ENCODE measurements around the gene TEX52. TPM values are rescaled to one million over a fixed set of nuclear protein-coding genes. Genes with fewer than 3 reads are reported as not detected.

Gene TEX52
- total RNA-seq, 1 donor from 2014 or later: not detected

- TF ChIP-seq CTCF (IDR thresholded peaks at IDR 0.05; ENCODE audit: insufficient read depth, low read length, severe bottlenecking): peak; percentile 57
- no peak for FAIRE-seq
- peaks cover 6% of the 10 kb centered on the region for H3K36me3 ChIP-seq (ENCODE audit: control insufficient read depth, insufficient read depth, low read length)
- DNase-seq (ENCODE audit: low read depth): peak; percentile 53
- H3K27me3 ChIP-seq (ENCODE audit: control insufficient read depth, insufficient read depth, low read length): no peaks in the 10 kb centered on the region
- H3K4me3 ChIP-seq (ENCODE audit: low read depth, low read length): peak overlapping the region; percentile 85
Observed at GRCh38 chr12:2813214-2814185, 43.3 kb downstream of the TEX52 start.

GRCh38 chr12:2812290-2813213, 44.3 kb downstream of the TEX52 start, which contains the start of gene ITFG2:
Gene ITFG2 (plus strand): TSS chr12:2812668. CDS start chr12:2812761, 93 bp downstream.
- FAIRE-seq (no peak), DNase-seq (ENCODE audit: low read depth) (peak; percentile 95)

GRCh38 chr12:2811801-2812200, 45.0 kb downstream of the TEX52 start:
- H3K4me3 ChIP-seq (ENCODE audit: low read depth, low read length): peak overlapping the region; percentile 85
- no peaks in the 10 kb centered on the region for H3K36me3 ChIP-seq (ENCODE audit: control insufficient read depth, insufficient read depth, low read length)
- FAIRE-seq (no peak), DNase-seq (ENCODE audit: low read depth) (no peak)
- TF ChIP-seq CTCF (IDR thresholded peaks at IDR 0.05; ENCODE audit: insufficient read depth, low read length, severe bottlenecking): no peak
- no peaks in the 10 kb centered on the region for H3K27me3 ChIP-seq (ENCODE audit: control insufficient read depth, insufficient read depth, low read length)

More at GRCh38 chr12:2812290-2813213, 44.3 kb downstream of the TEX52 start, which contains the start of gene ITFG2:
- H3K36me3 ChIP-seq (ENCODE audit: control insufficient read depth, insufficient read depth, low read length): no peaks in the 10 kb centered on the region
- no peaks in the 10 kb centered on the region for H3K27me3 ChIP-seq (ENCODE audit: control insufficient read depth, insufficient read depth, low read length)
- peak within 1 kb of the TSS; percentile 85 for H3K4me3 ChIP-seq (ENCODE audit: low read depth, low read length)
- TF ChIP-seq CTCF (IDR thresholded peaks at IDR 0.05; ENCODE audit: insufficient read depth, low read length, severe bottlenecking): no peak

- FAIRE-seq (no peak), DNase-seq (ENCODE audit: low read depth) (no peak)
- H3K36me3 ChIP-seq (ENCODE audit: control insufficient read depth, insufficient read depth, low read length): peaks cover 17% of the 10 kb centered on the region
- H3K27me3 ChIP-seq (ENCODE audit: control insufficient read depth, insufficient read depth, low read length): no peaks in the 10 kb centered on the region
- H3K4me3 ChIP-seq (ENCODE audit: low read depth, low read length): no peak overlapping the region
- no peak for TF ChIP-seq CTCF (IDR thresholded peaks at IDR 0.05; ENCODE audit: insufficient read depth, low read length, severe bottlenecking)
Observed at GRCh38 chr12:2806700-2807099, 50.1 kb downstream of the TEX52 start.

- no peak for DNase-seq (ENCODE audit: low read depth)
- no peak for TF ChIP-seq CTCF (IDR thresholded peaks at IDR 0.05; ENCODE audit: insufficient read depth, low read length, severe bottlenecking)
- FAIRE-seq: no peak
- no peak overlapping the region for H3K4me3 ChIP-seq (ENCODE audit: low read depth, low read length)
- H3K27me3 ChIP-seq (ENCODE audit: control insufficient read depth, insufficient read depth, low read length): no peaks in the 10 kb centered on the region
- peaks cover 30% of the 10 kb centered on the region for H3K36me3 ChIP-seq (ENCODE audit: control insufficient read depth, insufficient read depth, low read length)
Observed at GRCh38 chr12:2805143-2805520, 51.7 kb downstream of the TEX52 start.

Measured in bronchial epithelial cell (primary cell).